Aorta (tissue), 5 donors: Measurements from ENCODE around the gene RIMBP3C. TPM values are rescaled to one million over a fixed set of nuclear protein-coding genes. Genes with fewer than 3 reads are reported as not detected.
"Not testable (repeated sequence)": the region's sequence is repeated elsewhere in the genome, so short reads cannot be mapped to it uniquely, and the experiment has no call there.

Experiments used
- ATAC-seq: fragments of 200-7000 bp; cut with Tn5 transposase; one replicate; pipeline ENCODE4 v1.9.1; 2022; ENCODE audit warnings: moderate library complexity; ENCODE audit not compliant: low FRiP score
- DNase-seq, 2 donors: peaks; one replicate each; pipeline ENCODE4 v3.0.0-alpha.2; 2020
- H3K27ac ChIP-seq, 2 donors: one replicate each; pipeline ENCODE4 v1.5.1; 2013; ENCODE audit warnings: low read length in 2 of 2, mild to moderate bottlenecking in 2 of 2, moderate library complexity in 2 of 2, control low read depth in 1 of 2, inconsistent platforms in 1 of 2, low read depth in 1 of 2
- H3K27me3 ChIP-seq, 2 donors: one replicate each; pipeline ENCODE4 v1.6.1; 2013; ENCODE audit warnings: control low read depth in 1 of 2, low read length in 1 of 2, mild to moderate bottlenecking in 1 of 2, moderate library complexity in 1 of 2; ENCODE audit not compliant: insufficient read depth in 2 of 2, control insufficient read depth in 1 of 2
- H3K36me3 ChIP-seq, 2 donors: one replicate each; pipeline ENCODE4 v1.6.1; 2013; ENCODE audit warnings: control low read depth in 1 of 2, low read length in 1 of 2, mild to moderate bottlenecking in 1 of 2; ENCODE audit not compliant: insufficient read depth in 2 of 2, control insufficient read depth in 1 of 2
- H3K4me1 ChIP-seq, 2 donors: one replicate each; pipeline ENCODE4 v1.6.1; 2013; ENCODE audit warnings: low read length in 2 of 2, control low read depth in 1 of 2, mild to moderate bottlenecking in 1 of 2, moderate library complexity in 1 of 2; ENCODE audit not compliant: insufficient read depth in 2 of 2, control insufficient read depth in 1 of 2
- H3K4me3 ChIP-seq, 2 donors: one replicate each; pipeline ENCODE4 v1.5.1; 2013; ENCODE audit warnings: low read length in 2 of 2, control low read depth in 1 of 2, mild to moderate bottlenecking in 1 of 2
- H3K9me3 ChIP-seq: one replicate; pipeline ENCODE4 v1.6.1; 2013; ENCODE audit warnings: mild to moderate bottlenecking, low read length; ENCODE audit not compliant: control insufficient read depth
- WGBS, 2 donors: extraction: QIAGEN DNeasy Blood & Tissue Kit; methylation state at CpG; one replicate each; pipeline ENCODE4 v1.1.7; 2013; 5-methylcytosine and 5-hydroxymethylcytosine counted together
- intact Hi-C, 2 donors: fragments of 100-400 bp; cut with DNase I; formaldehyde crosslinking; loops; one replicate each; pipeline versions ENCODE4 v1.14.2 to v1.15.0; 2022
- polyA plus RNA-seq, 2 donors: library from polyadenylated mRNA; stranded (reverse); fragments of 200-250 nt; gene quantifications; one replicate each; pipeline ENCODE4 v1.2.3, GENCODE V29; 2013
- total RNA-seq, 2 donors: library from RNA; stranded (reverse); fragmentation: NEBNext Ultra II Directional; extraction: Animal tissue kit (Norgen Biotek cat#: 25700); gene quantifications; one replicate each; pipeline ENCODE4 v1.2.1, GENCODE V29; 2021
- donor health status: healthy with polysubstance abuse.
- donor health status: Bipolar disorder and iron deficiency.
- donor health status: DM: no; HTN: no; CAD: no.
- donor health status: DM: no; HTN: no; CAD: no.
- donor health status: DM: yes; HTN: yes; CAD: no.

RIMBP3C gene
- total and polyA plus RNA-seq, 4 donors = 0.32 TPM; not detected in 3

- H3K36me3 ChIP-seq, H3K4me1 ChIP-seq, H3K4me3 ChIP-seq, intact Hi-C loops, DNase-seq, H3K9me3 ChIP-seq, H3K27ac ChIP-seq, H3K27me3 ChIP-seq, ATAC-seq: not testable (repeated sequence)
- 91 to 94% methylated on average over 3 to 5 of the region's 11 CpGs for WGBS, 2 donors
Observed at GRCh38 chr22:21512022-21512421, 39.2 kb downstream of the RIMBP3C start.

DNA sequence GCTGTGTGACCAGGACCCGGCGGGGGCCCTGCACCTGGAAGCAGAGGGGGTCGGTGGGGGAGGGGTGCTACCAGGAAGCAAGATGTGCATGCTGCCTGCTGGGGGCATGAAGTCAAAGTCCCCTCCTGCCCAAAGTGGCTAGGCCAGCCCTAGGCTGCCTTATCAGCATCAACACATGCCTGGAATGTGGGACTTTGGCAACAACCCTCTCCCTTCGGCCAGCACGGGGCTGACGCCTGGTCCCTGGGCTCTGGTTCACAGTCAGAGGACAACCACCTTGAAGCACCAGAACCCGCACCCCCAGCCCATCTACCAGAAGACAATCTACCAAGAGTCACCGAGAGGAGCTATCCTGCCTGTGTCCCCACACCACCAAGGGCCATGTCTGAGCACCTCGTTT, 40.9 kb downstream of the RIMBP3C start:
- DNase-seq, ATAC-seq, H3K36me3 ChIP-seq, H3K9me3 ChIP-seq, H3K27ac ChIP-seq, intact Hi-C loops, H3K4me1 ChIP-seq, H3K27me3 ChIP-seq, H3K4me3 ChIP-seq: not testable (repeated sequence)
- WGBS, 2 donors = no CpG with 5 or more reads among the region's 9 CpGs

DNA sequence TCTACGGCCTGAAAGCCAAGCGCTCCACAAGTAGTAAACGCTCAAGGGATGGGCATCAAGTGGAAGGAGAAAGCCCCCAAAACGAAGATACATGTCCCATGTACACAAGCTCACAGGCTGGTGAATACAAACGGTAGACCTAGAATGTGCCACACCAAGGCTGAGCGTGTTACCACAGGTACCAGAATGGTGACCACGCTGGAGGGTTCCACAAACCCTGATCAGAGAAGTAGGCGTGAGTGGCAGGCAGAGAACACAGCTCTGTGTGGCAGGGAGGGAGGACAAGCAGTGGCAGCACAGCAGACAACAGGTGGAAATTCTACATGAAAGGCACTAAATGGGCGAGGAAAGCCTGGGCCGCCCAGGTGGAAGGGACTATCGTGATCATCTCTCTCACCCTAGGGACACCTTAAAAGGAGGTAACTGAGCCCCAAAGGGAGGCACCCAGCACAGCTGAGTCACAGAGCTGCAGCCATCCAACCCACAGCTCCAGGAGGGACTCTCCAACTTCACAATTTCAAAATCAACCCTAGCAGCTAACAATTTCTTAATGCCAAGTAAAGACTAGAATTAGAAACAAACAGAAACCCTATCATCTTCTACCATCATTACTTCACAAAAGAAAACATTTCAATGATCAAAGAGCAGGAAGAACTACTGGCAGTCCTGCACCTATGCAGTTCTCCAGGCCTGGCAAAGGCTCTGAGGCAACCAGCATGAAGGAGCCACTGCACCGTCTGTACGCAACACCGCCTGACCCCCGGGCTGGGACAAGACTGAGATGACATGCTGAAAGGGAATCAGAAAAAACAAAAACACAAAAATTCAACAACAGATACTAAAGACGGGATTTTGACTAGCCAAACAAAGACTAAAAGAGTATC, 51.4 kb downstream of the RIMBP3C start:
- H3K36me3 ChIP-seq, H3K4me1 ChIP-seq, H3K4me3 ChIP-seq, H3K27me3 ChIP-seq, intact Hi-C loops, DNase-seq, H3K9me3 ChIP-seq, H3K27ac ChIP-seq, ATAC-seq: not testable (repeated sequence)
- no CpG with 5 or more reads among the region's 16 CpGs for WGBS, 2 donors

DNA sequence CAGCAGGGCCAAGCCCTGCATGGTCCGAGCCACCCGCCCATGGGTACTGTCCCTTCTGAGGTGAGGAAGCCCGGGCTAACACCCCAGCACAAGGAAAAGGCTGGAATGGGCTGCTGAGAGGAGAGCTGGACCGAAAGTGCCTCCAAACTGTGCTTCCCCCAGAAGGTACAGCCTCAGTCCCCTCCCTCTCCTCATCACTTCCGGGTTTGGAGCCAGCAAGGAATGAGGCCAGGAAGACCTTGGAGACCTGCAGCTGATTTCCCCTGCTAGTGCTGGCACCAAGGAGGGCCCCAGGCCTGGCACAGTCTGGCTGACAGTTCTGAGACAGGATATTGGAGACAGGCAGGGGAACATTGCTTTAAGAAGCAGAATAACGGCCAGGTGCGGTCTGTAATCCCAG, 52.8 kb downstream of the RIMBP3C start:
- no CpG with 5 or more reads among the region's 7 CpGs for WGBS, 2 donors
- intact Hi-C loops, DNase-seq, H3K27ac ChIP-seq, H3K4me3 ChIP-seq, H3K9me3 ChIP-seq, H3K4me1 ChIP-seq, H3K36me3 ChIP-seq, H3K27me3 ChIP-seq: not testable (repeated sequence)
- ATAC-seq = peak; percentile 55

DNA sequence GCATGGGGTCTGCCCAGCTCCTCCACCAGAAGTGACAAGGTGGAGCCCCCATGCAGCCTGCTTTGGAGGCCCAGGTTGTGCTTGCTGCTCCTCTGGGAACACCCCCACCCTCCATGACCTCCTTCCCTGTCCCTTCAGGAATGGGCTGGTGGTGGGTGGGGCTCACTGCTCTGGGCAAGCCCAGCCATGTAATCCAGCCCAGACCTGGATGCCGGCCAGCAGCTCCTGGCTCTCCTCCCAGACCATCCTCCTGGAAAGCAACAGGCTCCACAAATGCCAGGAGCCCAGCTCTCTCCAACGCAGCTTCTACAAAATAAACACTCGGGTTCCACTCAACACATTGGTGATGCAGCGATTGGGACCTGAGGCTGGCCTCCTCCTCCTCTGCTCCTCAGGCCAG, 53.3 kb downstream of the RIMBP3C start:
- H3K4me1 ChIP-seq, DNase-seq, H3K4me3 ChIP-seq, H3K27ac ChIP-seq, H3K27me3 ChIP-seq, intact Hi-C loops, H3K9me3 ChIP-seq, H3K36me3 ChIP-seq: not testable (repeated sequence)
- peak; percentile 86 for ATAC-seq
- WGBS, 2 donors = no CpG with 5 or more reads among the region's 4 CpGs

Other genes starting within 250 kb of the RIMBP3C start
- gene RIMBP3B, start 167.7 kb downstream of the RIMBP3C start, total RNA-seq = under 1 TPM in 1 of 2 donors, not detected in 1; 0.66 TPM
- gene RIMBP3B, start 167.7 kb downstream of the RIMBP3C start, polyA plus RNA-seq = not detected
- gene HIC2, start 134.1 kb downstream of the RIMBP3C start, total RNA-seq = 1 to 10 TPM; 4.7 to 5.4 TPM
- gene HIC2, start 134.1 kb downstream of the RIMBP3C start, polyA plus RNA-seq = 1 to 10 TPM in 1 of 2 donors, under 1 TPM in 1; 0.38 to 1.1 TPM
- 1 to 10 TPM in 1 of 2 donors, under 1 TPM in 1; 0.55 to 1.4 TPM for gene TMEM191C, start 84.1 kb downstream of the RIMBP3C start, total RNA-seq
- 1 to 10 TPM in 1 of 2 donors, under 1 TPM in 1; 0.50 to 2.9 TPM for gene TMEM191C, start 84.1 kb downstream of the RIMBP3C start, polyA plus RNA-seq
- 10 to 100 TPM; 34.1 to 39.4 TPM for gene UBE2L3, start 16.3 kb upstream of the RIMBP3C start, total RNA-seq
- gene UBE2L3, start 16.3 kb upstream of the RIMBP3C start, polyA plus RNA-seq = 10 to 100 TPM; 42.6 to 54.5 TPM
- 10 to 100 TPM in 1 of 2 donors, 1 to 10 TPM in 1; 9.0 to 10.2 TPM for gene YDJC, start 78.6 kb upstream of the RIMBP3C start, total RNA-seq
- 10 to 100 TPM; 11.8 to 12.0 TPM for gene YDJC, start 78.6 kb upstream of the RIMBP3C start, polyA plus RNA-seq
- 1 to 10 TPM; 1.0 to 1.8 TPM for gene CCDC116, start 81.3 kb upstream of the RIMBP3C start, total RNA-seq
- 1 to 10 TPM in 1 of 2 donors, not detected in 1; 2.5 TPM for gene CCDC116, start 81.3 kb upstream of the RIMBP3C start, polyA plus RNA-seq
- gene SDF2L1, start 90.8 kb upstream of the RIMBP3C start, total RNA-seq = 10 to 100 TPM; 24.8 to 38.7 TPM
- gene SDF2L1, start 90.8 kb upstream of the RIMBP3C start, polyA plus RNA-seq = 10 to 100 TPM; 16.7 to 34.7 TPM
- 10 to 100 TPM; 33.2 to 35.4 TPM for gene PPIL2, start 114.6 kb upstream of the RIMBP3C start, total RNA-seq
- 10 to 100 TPM in 1 of 2 donors, 1 to 10 TPM in 1; 5.1 to 38.4 TPM for gene PPIL2, start 114.6 kb upstream of the RIMBP3C start, polyA plus RNA-seq
- gene YPEL1, start 184.3 kb upstream of the RIMBP3C start, total RNA-seq = 1 to 10 TPM; 4.7 to 9.1 TPM
- 1 to 10 TPM; 2.0 to 4.8 TPM for gene YPEL1, start 184.3 kb upstream of the RIMBP3C start, polyA plus RNA-seq